H1 (cell line): ENCODE measurements around the gene PEAK3. TPM values are rescaled to one million over a fixed set of nuclear protein-coding genes. Genes with fewer than 3 reads are reported as not detected.

Experiments used
- CTCF ChIA-PET: fragments of 300-600 bp; sonication (Branson Sonifier 250); formaldehyde crosslinking; loops from one replicate; lab custom pipeline; 2021; ENCODE audit not compliant: partially characterized antibody; lab: Charles Lee
- POLR2A ChIA-PET: fragments of 300-600 bp; sonication (Branson Sonifier 250); formaldehyde crosslinking; loops from one replicate; lab custom pipeline; 2021; ENCODE audit warnings: inconsistent platforms; ENCODE audit not compliant: partially characterized antibody; lab: Charles Lee
- DNase-seq, 2 experiments: peaks; one replicate each; pipeline versions ENCODE4 v3.0.0 to v3.0.0-alpha.2; 2010 to 2022; ENCODE audit warnings: low spot score in 2 of 2, low read depth in 1 of 2, mixed read lengths in 1 of 2
- FAIRE-seq: peaks from 2 replicates; lab custom pipeline; 2011; peaks lifted over from hg19 to GRCh38; lab: Jason Lieb, UNC
- H2AFZ ChIP-seq: 2 replicates; pipeline ENCODE4 v1.8.1; 2012; ENCODE audit warnings: low read length, inconsistent platforms
- H2AK5ac ChIP-seq: 2 replicates; pipeline ENCODE4 v1.6.1; 2013; ENCODE audit warnings: low read depth, low read length
- H2BK120ac ChIP-seq: replicated peaks from 2 replicates; pipeline ENCODE3; 2013; ENCODE audit warnings: low read depth, low read length, inconsistent platforms
- H2BK12ac ChIP-seq: 2 replicates; pipeline ENCODE4 v1.6.1; 2013; ENCODE audit warnings: low read depth, low read length
- H2BK15ac ChIP-seq: 2 replicates; pipeline ENCODE4 v1.6.1; 2013; ENCODE audit warnings: low read length
- H2BK20ac ChIP-seq: 2 replicates; pipeline ENCODE4 v1.6.1; 2013; ENCODE audit warnings: low read length
- H2BK5ac ChIP-seq: 2 replicates; pipeline ENCODE4 v1.6.1; 2013; ENCODE audit warnings: low read depth, low read length
- H3K14ac ChIP-seq: 2 replicates; pipeline ENCODE4 v1.6.1; 2013; ENCODE audit warnings: inconsistent platforms; ENCODE audit not compliant: insufficient read length
- H3K18ac ChIP-seq: 2 replicates; pipeline ENCODE4 v1.6.1; 2013; ENCODE audit warnings: low read length; ENCODE audit errors: extremely low read depth
- H3K23ac ChIP-seq: 2 replicates; pipeline ENCODE4 v1.6.1; 2013; ENCODE audit warnings: inconsistent platforms; ENCODE audit not compliant: insufficient read length
- H3K23me2 ChIP-seq: 2 replicates; pipeline ENCODE4 v1.6.1; 2013; ENCODE audit warnings: low read depth, low read length
- H3K27ac ChIP-seq: 2 replicates; pipeline ENCODE4 v1.6.1; 2011; ENCODE audit warnings: low read depth, low read length, inconsistent platforms
- H3K27me3 ChIP-seq, 4 experiments: replicated peaks in 1 of 4; 1 replicate in 1 of 4; 2 replicates in 3 of 4; pipeline versions ENCODE4 v1.6.1 to v1.8.1; 2011 to 2013; ENCODE audit warnings: low read length in 3 of 4, mild to moderate bottlenecking in 3 of 4, inconsistent platforms in 2 of 4, mixed read lengths in 2 of 4, moderate library complexity in 1 of 4; ENCODE audit not compliant: control insufficient read depth in 3 of 4, insufficient read depth in 3 of 4; ENCODE audit errors: extremely low read depth in 1 of 4
- H3K36me3 ChIP-seq, 4 experiments: 2 replicates each; pipeline versions ENCODE4 v1.6.1 to v1.8.1; 2011 to 2013; ENCODE audit warnings: mild to moderate bottlenecking in 4 of 4, low read length in 3 of 4, moderate library complexity in 2 of 4, control low read depth in 1 of 4, inconsistent platforms in 1 of 4; ENCODE audit not compliant: insufficient read depth in 4 of 4, control insufficient read depth in 2 of 4
- H3K4ac ChIP-seq: replicated peaks from 2 replicates; pipeline ENCODE3; 2013; ENCODE audit warnings: low read length, low read depth, mixed read lengths, inconsistent platforms; ENCODE audit not compliant: insufficient read length
- H3K4me1 ChIP-seq, 4 experiments: replicated peaks in 1 of 4; 1 replicate in 1 of 4; 2 replicates in 3 of 4; pipeline versions ENCODE4 v1.6.1 to v1.8.1; 2011 to 2013; ENCODE audit warnings: low read length in 3 of 4, inconsistent platforms in 2 of 4, mixed read lengths in 1 of 4; ENCODE audit not compliant: insufficient read depth in 4 of 4, control insufficient read depth in 3 of 4
- H3K4me2 ChIP-seq, 2 experiments: 2 replicates each; pipeline versions ENCODE4 v1.6.1 to v1.8.1; 2011 to 2013; ENCODE audit warnings: low read depth in 2 of 2, low read length in 2 of 2, control low read depth in 1 of 2, inconsistent platforms in 1 of 2, mild to moderate bottlenecking in 1 of 2; ENCODE audit not compliant: insufficient read depth in 1 of 2
- H3K4me3 ChIP-seq, 4 experiments: fragments of 200-600, 300-600 bp in 1 of 4; sonication (generic), shearing (Covaris generic), sonication (Bioruptor Twin) in 1 of 4; 2 replicates each; pipeline versions ENCODE4 v1.5.1 to v1.8.1; 2011 to 2016; ENCODE audit warnings: low read length in 4 of 4, low read depth in 3 of 4, control low read depth in 2 of 4, inconsistent platforms in 2 of 4, mild to moderate bottlenecking in 2 of 4, mixed read lengths in 1 of 4, moderate library complexity in 1 of 4; ENCODE audit not compliant: insufficient read depth in 2 of 4; ENCODE audit errors: extremely low read depth in 1 of 4
- H3K56ac ChIP-seq: replicated peaks from 2 replicates; pipeline ENCODE3; 2013; ENCODE audit warnings: low read depth, mild to moderate bottlenecking, mixed read lengths, low read length, inconsistent platforms; ENCODE audit not compliant: insufficient read length
- H3K79me1 ChIP-seq: 2 replicates; pipeline ENCODE4 v1.6.1; 2013; ENCODE audit warnings: low read depth, low read length, control low read depth
- H3K79me2 ChIP-seq, 2 experiments: 2 replicates each; pipeline versions ENCODE4 v1.6.1 to v1.8.1; 2012 to 2013; ENCODE audit warnings: low read length in 2 of 2, mild to moderate bottlenecking in 2 of 2, inconsistent platforms in 1 of 2; ENCODE audit not compliant: insufficient read depth in 2 of 2, control insufficient read depth in 1 of 2
- H3K9ac ChIP-seq, 4 experiments: replicated peaks in 1 of 4; 1 replicate in 1 of 4; 2 replicates in 3 of 4; pipeline versions ENCODE4 v1.6.1 to v1.8.1; 2011 to 2013; ENCODE audit warnings: low read depth in 3 of 4, low read length in 3 of 4, control low read depth in 2 of 4, mild to moderate bottlenecking in 2 of 4, moderate library complexity in 2 of 4, inconsistent platforms in 1 of 4; ENCODE audit errors: extremely low read depth in 1 of 4
- H3K9me3 ChIP-seq, 2 experiments: 2 replicates each; pipeline versions ENCODE4 v1.6.1 to v1.8.1; 2012 to 2013; ENCODE audit warnings: mild to moderate bottlenecking in 2 of 2, moderate library complexity in 2 of 2, control low read depth in 1 of 2, inconsistent platforms in 1 of 2, low read depth in 1 of 2, low read length in 1 of 2, mixed read lengths in 1 of 2; ENCODE audit not compliant: insufficient read depth in 2 of 2
- H4K20me1 ChIP-seq, 2 experiments: replicated peaks in 1 of 2; 2 replicates each; pipeline versions ENCODE3 to v1.8.1; 2011 to 2013; ENCODE audit warnings: inconsistent platforms in 2 of 2, low read length in 2 of 2, mild to moderate bottlenecking in 1 of 2; ENCODE audit not compliant: insufficient read depth in 2 of 2, control insufficient read depth in 1 of 2
- H4K5ac ChIP-seq: 2 replicates; pipeline ENCODE4 v1.6.1; 2013; ENCODE audit warnings: low read length, low read depth, mixed read lengths, inconsistent platforms; ENCODE audit not compliant: insufficient read length
- H4K8ac ChIP-seq: 2 replicates; pipeline ENCODE4 v1.8.0; 2013; ENCODE audit warnings: mild to moderate bottlenecking, moderate library complexity, low read length, inconsistent platforms; ENCODE audit not compliant: insufficient read depth; ENCODE audit errors: extremely low read depth
- H4K91ac ChIP-seq: replicated peaks from 2 replicates; pipeline ENCODE3; 2013; ENCODE audit warnings: low read length, mixed read lengths, inconsistent platforms; ENCODE audit not compliant: insufficient read length
- GABPA ChIP-seq: IDR thresholded peaks from 2 replicates; pipeline ENCODE4 v1.6.1; 2011; ENCODE audit warnings: mild to moderate bottlenecking, low read length, moderate library complexity, borderline replicate concordance; ENCODE audit not compliant: insufficient read depth
- POLR2A ChIP-seq, 2 experiments: IDR thresholded peaks; 1 replicate in 1 of 2; 2 replicates in 1 of 2; pipeline ENCODE4 v1.6.1; 2011; ENCODE audit warnings: low read depth in 2 of 2, low read length in 2 of 2, mild to moderate bottlenecking in 2 of 2; ENCODE audit errors: control extremely low read depth in 1 of 2
- RAD21 ChIP-seq, 2 experiments: IDR thresholded peaks in 1 of 2; conservative IDR thresholded peaks in 1 of 2; 2 replicates each; pipeline ENCODE4 v1.6.1; 2011; ENCODE audit warnings: low read depth in 2 of 2, low read length in 2 of 2, improper control_type of control experiment in 1 of 2, inconsistent platforms in 1 of 2, mild to moderate bottlenecking in 1 of 2, moderate library complexity in 1 of 2
- WGBS, 2 experiments: shearing (Covaris generic) in 1 of 2; methylation state at CpG; one replicate each; pipeline versions ENCODE4 v1.1.6 to v1.1.7; 2013 to 2015; ENCODE audit warnings: low lambda C conversion rate in 2 of 2, mixed read lengths in 2 of 2, inconsistent platforms in 1 of 2, low coverage in 1 of 2, missing lambda C conversion rate in 1 of 2; ENCODE audit not compliant: insufficient replicate concordance in 2 of 2, insufficient coverage in 1 of 2, insufficient read length in 1 of 2; ENCODE audit errors: extremely low coverage in 1 of 2, missing lambda C conversion rate in 1 of 2; 5-methylcytosine and 5-hydroxymethylcytosine counted together
- polyA plus RNA-seq, 7 experiments: library from polyadenylated mRNA; depleted of rRNA in 3 of 7; stranded (reverse) in 5 of 7; unstranded in 2 of 7; fragments of >200 nt in 5 of 7; fragments of 200-250 nt in 2 of 7; gene quantifications; 1 replicate in 5 of 7; 2 replicates in 1 of 7; 4 replicates in 1 of 7; pipeline versions ENCODE4 v1.2.1 to v1.2.3, GENCODE V29; 2011 to 2013; ENCODE audit warnings: missing spikeins in 2 of 7, mixed read lengths in 2 of 7
- total RNA-seq: library from RNA; stranded (reverse); fragmentation: NEBNext Ultra II Directional; extraction: Animal tissue kit (Norgen Biotek cat#: 25700); gene quantifications from 2 replicates; pipeline ENCODE4 v1.2.1, GENCODE V29; 2021
- TF ChIP-seq, protein P1 (sequence below): IDR thresholded peaks from 2 replicates; pipeline ENCODE4 v1.6.1; 2011; ENCODE audit warnings: low read length, improper control_type of control experiment

PEAK3 gene
- total and polyA plus RNA-seq, 2 of the 8 experiments (the other 6 are each of a cell fraction or from before 2014, with no cell fraction given) = not detected

DNA sequence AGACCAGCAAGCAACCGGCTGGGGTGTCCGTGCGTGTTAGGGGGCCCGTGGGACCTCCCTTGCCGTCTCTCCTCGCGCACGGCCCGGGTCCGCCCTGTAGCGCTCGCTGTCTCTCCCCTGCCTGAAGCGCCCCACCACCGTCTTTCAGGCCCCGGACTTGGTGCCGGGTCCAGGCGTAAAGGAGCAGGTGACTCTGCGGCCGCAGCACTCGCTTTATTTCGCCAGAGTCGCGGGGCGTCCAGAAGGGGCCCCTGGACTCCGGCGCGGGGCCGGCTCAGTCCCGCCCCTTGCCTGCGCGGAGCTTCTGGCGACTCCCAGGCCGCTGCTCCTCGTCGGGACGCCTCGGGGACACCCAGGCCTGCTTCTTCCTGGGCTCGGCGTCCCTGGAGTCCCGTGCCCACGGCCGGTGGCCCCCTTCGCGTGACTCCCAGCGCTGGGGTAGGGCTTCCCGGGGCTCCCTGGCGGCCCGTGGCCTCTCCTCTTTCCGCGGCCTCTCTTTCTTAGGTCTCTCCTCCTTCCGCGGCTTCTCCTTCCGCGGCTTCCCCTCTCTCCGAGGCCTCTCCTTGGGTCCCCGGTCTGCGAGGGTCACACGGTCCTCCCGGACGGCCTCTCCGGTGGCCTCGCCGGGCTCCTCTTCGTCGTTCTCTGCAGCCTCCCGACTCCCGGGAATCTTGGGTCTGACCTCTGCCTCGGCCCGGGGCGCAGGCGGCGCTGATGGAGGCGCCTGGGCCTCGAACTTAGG, 29.7 kb downstream of the PEAK3 start:
- peaks cover 12% of the 10 kb centered on the region; the same call in 1 of the 2 replicates for H3K23me2 ChIP-seq
- H3K4me1 ChIP-seq = peaks cover 0 to 4% (median 2%) of the 10 kb centered on the region in 4 experiments; a peak in 5 of 7 replicates
- H3K4me2 ChIP-seq = peak overlapping the region; percentile 74 to 96; a peak in 2 of 4 replicates
- CTCF ChIA-PET = interaction anchor here (1.1 to 5.9 kb wide), 11 partner anchors 7 to 37 kb away, joined by 5 to 42 read pairs (median 8); partner anchors contain the start of gene PLEKHJ1
- peak overlapping the region in 1 of 4 experiments; percentile 65; a peak in 2 of 8 replicates for H3K4me3 ChIP-seq
- no peak overlapping the region for H4K5ac ChIP-seq
- peaks cover 3 to 6% (median 4%) of the 10 kb centered on the region in 4 experiments; a peak in 5 of 8 replicates for H3K36me3 ChIP-seq
- H2BK120ac ChIP-seq = no peak overlapping the region
- no peak overlapping the region for H3K14ac ChIP-seq
- no peak overlapping the region for H4K91ac ChIP-seq
- H2BK12ac ChIP-seq = no peak overlapping the region
- POLR2A ChIA-PET = interaction anchor here (1.1 to 18.7 kb wide), 8 partner anchors 10 to 172 kb away, joined by 3 to 330 read pairs (median 28); partner anchors contain the start of genes LSM7, PLEKHJ1, SF3A2 and SPPL2B
- no peak overlapping the region for H3K9ac ChIP-seq
- H4K20me1 ChIP-seq = peaks cover 4 to 6% of the 10 kb centered on the region in 2 experiments
- H3K79me2 ChIP-seq = no peaks in the 10 kb centered on the region
- H3K9me3 ChIP-seq = no peaks in the 10 kb centered on the region; a peak in 1 of 4 replicates
- WGBS, 2 experiments = 90% methylated on average over 71 of the region's 74 CpGs; no CpG with 5 or more reads in 1 of the 2 experiments
- H3K23ac ChIP-seq = no peak overlapping the region
- no peak overlapping the region for H2BK5ac ChIP-seq
- H2AFZ ChIP-seq = no peak overlapping the region
- TF ChIP-seq POLR2A (IDR thresholded peaks at IDR 0.05; ENCODE audit: control extremely low read depth in 1 of 2, low read depth in 2 of 2, low read length in 2 of 2) (0 out of 3 replicates have a peak, but pooled peaks of 1 of the 2 experiments have one; percentile 27), RAD21 (IDR thresholded peaks at IDR 0.05 in 1 of 2, conservative IDR thresholded peaks at IDR 0.05 in 1 of 2; ENCODE audit: low read depth in 2 of 2, low read length in 2 of 2) (no peak), GABPA (no peak)
- TF ChIP-seq, protein P1, sequence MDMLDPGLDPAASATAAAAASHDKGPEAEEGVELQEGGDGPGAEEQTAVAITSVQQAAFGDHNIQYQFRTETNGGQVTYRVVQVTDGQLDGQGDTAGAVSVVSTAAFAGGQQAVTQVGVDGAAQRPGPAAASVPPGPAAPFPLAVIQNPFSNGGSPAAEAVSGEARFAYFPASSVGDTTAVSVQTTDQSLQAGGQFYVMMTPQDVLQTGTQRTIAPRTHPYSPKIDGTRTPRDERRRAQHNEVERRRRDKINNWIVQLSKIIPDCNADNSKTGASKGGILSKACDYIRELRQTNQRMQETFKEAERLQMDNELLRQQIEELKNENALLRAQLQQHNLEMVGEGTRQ = no peak
- TF ChIP-seq, all 59 proteins: peak for 1
- peak in 1 of 2 experiments; percentile 65 for DNase-seq
- Histone ChIP-seq H3K18ac (no peak overlapping the region), H2BK15ac (no peak overlapping the region), H3K27ac (no peak overlapping the region), H3K56ac (no peak overlapping the region), H3K79me1 (no peaks in the 10 kb centered on the region), H3K4ac (no peak overlapping the region), H2BK20ac (no peak overlapping the region), H2AK5ac (no peak overlapping the region), H4K8ac (no peak overlapping the region), H3K27me3 (peaks cover 0 to 23% (median 12%) of the 10 kb centered on the region in 4 experiments; a peak in 6 of 7 replicates)
- no peak for FAIRE-seq
